LNCAP (cell line): Measurements from ENCODE around the gene CFAP298.

ENCODE experiments used
- CTCF ChIP-seq: fragments of 450-650 bp; IDR thresholded peaks from 2 replicates; pipeline ENCODE4 v1.5.1; 2017; ENCODE audit warnings: mild to moderate bottlenecking

CFAP298 gene

GRCh38 chr21:32603131-32603530 lies 9.0 kb downstream of the CFAP298 start:
- no peak for TF ChIP-seq CTCF

- TF ChIP-seq CTCF = no peak
These were observed 10.1 kb downstream of the CFAP298 start for GRCh38 chr21:32602099-32602498.

- no peak for TF ChIP-seq CTCF
These were observed 12.7 kb downstream of the CFAP298 start for GRCh38 chr21:32599526-32599925.

- no peak for TF ChIP-seq CTCF
These were observed 13.1 kb downstream of the CFAP298 start for GRCh38 chr21:32599091-32599490.

GRCh38 chr21:32597205-32597604 lies 15.0 kb downstream of the CFAP298 start:
- no peak for TF ChIP-seq CTCF

- TF ChIP-seq CTCF = no peak
These were observed 16.7 kb downstream of the CFAP298 start for GRCh38 chr21:32595431-32595830.

- no peak for TF ChIP-seq CTCF
These were observed 18.5 kb downstream of the CFAP298 start for GRCh38 chr21:32593690-32594089.

- TF ChIP-seq CTCF = no peak
These were observed 19.2 kb downstream of the CFAP298 start for GRCh38 chr21:32592929-32593502.
